Peyer's patch (tissue), 4 donors: ENCODE data around the gene EVPL. TPM values are rescaled to one million over a fixed set of nuclear protein-coding genes. Genes with fewer than 3 reads are reported as not detected.
"Not testable (repeated sequence)": the region's sequence is repeated elsewhere in the genome, so short reads cannot be mapped to it uniquely, and the experiment has no call there.

Experiments used
- DNase-seq, 3 donors: peaks; one replicate each; pipeline ENCODE4 v3.0.0-alpha.2; 2017 to 2019
- H3K27ac ChIP-seq, 4 donors: fragments of 200-600 bp; sonication (generic); one replicate each; pipeline ENCODE4 v1.5.1; 2016 to 2019
- H3K27me3 ChIP-seq, 2 donors: fragments of 200-600 bp; sonication (generic); one replicate each; pipeline ENCODE4 v1.5.1; 2019
- H3K36me3 ChIP-seq, 3 donors: fragments of 200-600 bp; sonication (generic); one replicate each; pipeline ENCODE4 v1.5.1; 2016 to 2019
- H3K4me1 ChIP-seq, 4 donors: fragments of 200-600 bp; sonication (generic); one replicate each; pipeline ENCODE4 v1.5.1; 2016 to 2019
- H3K4me3 ChIP-seq, 4 donors: fragments of 200-600 bp; sonication (generic); 1 replicate in 3 of 4; 2 replicates in 1 of 4; pipeline ENCODE4 v1.5.1; 2016 to 2019; ENCODE audit warnings: mild to moderate bottlenecking in 1 of 4
- H3K9me3 ChIP-seq, 4 donors: fragments of 200-600 bp; sonication (generic); one replicate each; pipeline ENCODE4 v1.5.1; 2016 to 2019; ENCODE audit warnings: mild to moderate bottlenecking in 1 of 4
- POLR2A ChIP-seq, 2 donors: fragments of 450-650 bp; IDR thresholded peaks; one replicate each; pipeline ENCODE4 v1.5.1; 2017; ENCODE audit warnings: antibody characterized with exemption in 2 of 2, mild to moderate bottlenecking in 2 of 2, moderate library complexity in 2 of 2
- total RNA-seq, 4 donors: library from RNA; depleted of rRNA; stranded (reverse); fragments of >200 nt; gene quantifications; one replicate each; pipeline ENCODE4 v1.1.0, GENCODE V29; 2016
- TF ChIP-seq, protein P1 (sequence below), 6 experiments: fragments of 450-650 bp in 4 of 6; fragments of 200-600 bp in 2 of 6; sonication (generic) in 1 of 6; IDR thresholded peaks; one replicate each; pipeline ENCODE4 v1.5.1; 2017 to 2019; ENCODE audit warnings: antibody characterized with exemption in 6 of 6, mild to moderate bottlenecking in 3 of 6, moderate library complexity in 1 of 6

EVPL gene
- total RNA-seq, 4 donors from 2014 or later: 26.4 to 87.8 (median 55.0) TPM

DNA sequence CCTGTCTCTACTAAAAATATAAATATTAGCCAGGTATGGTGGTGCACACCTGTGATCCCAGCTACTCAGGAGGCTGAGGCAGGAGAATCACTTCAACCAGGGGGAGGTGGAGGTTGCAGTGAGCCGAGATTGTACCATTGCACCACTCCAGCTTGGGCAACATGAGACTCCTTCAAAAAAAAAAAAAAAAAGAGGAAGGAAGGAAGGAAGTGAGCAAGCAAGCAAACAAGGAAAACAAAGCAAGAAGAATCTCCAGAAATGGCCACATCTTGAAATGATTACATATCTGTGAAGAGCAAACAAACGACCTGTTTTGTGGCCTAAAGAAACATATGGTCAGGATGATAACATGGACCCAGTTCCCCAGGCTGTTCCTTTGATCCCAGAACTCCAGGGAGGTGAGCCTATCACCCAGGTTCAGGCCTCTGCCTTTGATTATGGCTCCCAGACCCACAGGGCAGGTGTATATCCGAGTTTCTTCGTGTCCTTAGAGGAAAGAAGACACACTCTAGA, 57.0 kb downstream of the EVPL start:
- TF ChIP-seq, protein P1, sequence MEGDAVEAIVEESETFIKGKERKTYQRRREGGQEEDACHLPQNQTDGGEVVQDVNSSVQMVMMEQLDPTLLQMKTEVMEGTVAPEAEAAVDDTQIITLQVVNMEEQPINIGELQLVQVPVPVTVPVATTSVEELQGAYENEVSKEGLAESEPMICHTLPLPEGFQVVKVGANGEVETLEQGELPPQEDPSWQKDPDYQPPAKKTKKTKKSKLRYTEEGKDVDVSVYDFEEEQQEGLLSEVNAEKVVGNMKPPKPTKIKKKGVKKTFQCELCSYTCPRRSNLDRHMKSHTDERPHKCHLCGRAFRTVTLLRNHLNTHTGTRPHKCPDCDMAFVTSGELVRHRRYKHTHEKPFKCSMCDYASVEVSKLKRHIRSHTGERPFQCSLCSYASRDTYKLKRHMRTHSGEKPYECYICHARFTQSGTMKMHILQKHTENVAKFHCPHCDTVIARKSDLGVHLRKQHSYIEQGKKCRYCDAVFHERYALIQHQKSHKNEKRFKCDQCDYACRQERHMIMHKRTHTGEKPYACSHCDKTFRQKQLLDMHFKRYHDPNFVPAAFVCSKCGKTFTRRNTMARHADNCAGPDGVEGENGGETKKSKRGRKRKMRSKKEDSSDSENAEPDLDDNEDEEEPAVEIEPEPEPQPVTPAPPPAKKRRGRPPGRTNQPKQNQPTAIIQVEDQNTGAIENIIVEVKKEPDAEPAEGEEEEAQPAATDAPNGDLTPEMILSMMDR (IDR thresholded peaks at IDR 0.05): no peak
- TF ChIP-seq POLR2A (IDR thresholded peaks at IDR 0.05): no peak
- Histone ChIP-seq H3K4me1 (peaks cover 0 to 9% (median 0%) of the 10 kb centered on the region in 4 donors), H3K27ac (no peak overlapping the region), H3K9me3 (no peaks in the 10 kb centered on the region), H3K4me3 (no peak overlapping the region), H3K27me3 (no peaks in the 10 kb centered on the region), H3K36me3 (peaks cover 0 to 58% (median 0%) of the 10 kb centered on the region in 3 donors)
- DNase-seq: no peak

- not testable (repeated sequence) for H3K4me3 ChIP-seq, H3K27me3 ChIP-seq, DNase-seq, H3K4me1 ChIP-seq, H3K27ac ChIP-seq, H3K9me3 ChIP-seq
- H3K36me3 ChIP-seq: peaks cover 0 to 58% (median 0%) of the 10 kb centered on the region in 3 donors
Measured at GRCh38 chr17:75969044-75969443, 58.1 kb downstream of the EVPL start.

- Histone ChIP-seq H3K36me3 (peaks cover 0 to 27% (median 0%) of the 10 kb centered on the region in 3 donors), H3K9me3 (no peaks in the 10 kb centered on the region), H3K4me1 (no peaks in the 10 kb centered on the region), H3K27me3 (no peaks in the 10 kb centered on the region), H3K27ac (no peak overlapping the region), H3K4me3 (no peak overlapping the region)
- TF ChIP-seq, protein P1 (IDR thresholded peaks at IDR 0.05): no peak
- no peak for TF ChIP-seq POLR2A (IDR thresholded peaks at IDR 0.05)
- no peak for DNase-seq
Measured at GRCh38 chr17:75965468-75965867, 61.6 kb downstream of the EVPL start.

DNA sequence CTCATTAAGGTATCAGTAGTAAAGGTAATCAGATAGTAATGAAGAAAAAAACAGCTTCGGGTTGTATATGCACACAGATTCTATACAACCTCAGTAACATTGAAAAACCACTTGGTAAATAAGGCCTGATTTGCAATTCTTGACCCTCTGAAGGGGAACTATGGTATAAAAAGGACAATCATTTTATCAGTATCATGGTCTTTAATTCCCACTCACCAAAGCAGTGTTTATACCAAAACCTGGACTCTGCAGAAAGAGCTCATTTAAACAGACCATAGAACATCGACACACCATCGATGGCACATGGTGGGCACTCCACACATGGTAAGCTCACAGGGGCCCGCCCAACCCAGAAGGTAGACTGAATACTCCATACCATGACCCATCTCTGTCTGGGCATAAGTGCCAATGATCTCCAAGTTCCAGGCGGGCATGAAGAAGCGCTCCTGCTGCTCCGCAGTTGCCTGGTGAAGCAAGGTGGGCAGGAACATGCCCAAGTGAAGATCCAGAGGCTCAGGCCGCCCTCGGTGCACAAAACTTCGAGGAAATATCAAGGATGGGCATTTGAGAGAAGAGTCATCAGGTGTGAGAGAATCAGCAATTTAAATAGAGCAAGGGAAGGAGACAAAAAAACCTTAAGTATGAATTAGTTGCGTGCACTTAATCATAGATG, 67.1 kb downstream of the EVPL start:
- Histone ChIP-seq H3K27ac (no peak overlapping the region), H3K4me3 (no peak overlapping the region), H3K36me3 (peaks cover 0 to 25% (median 4%) of the 10 kb centered on the region in 3 donors), H3K27me3 (no peaks in the 10 kb centered on the region), H3K4me1 (no peaks in the 10 kb centered on the region), H3K9me3 (no peaks in the 10 kb centered on the region)
- TF ChIP-seq POLR2A (IDR thresholded peaks at IDR 0.05): no peak
- TF ChIP-seq, protein P1 (IDR thresholded peaks at IDR 0.05): no peak
- DNase-seq: peak in 1 of 3 donors; percentile 27

DNA sequence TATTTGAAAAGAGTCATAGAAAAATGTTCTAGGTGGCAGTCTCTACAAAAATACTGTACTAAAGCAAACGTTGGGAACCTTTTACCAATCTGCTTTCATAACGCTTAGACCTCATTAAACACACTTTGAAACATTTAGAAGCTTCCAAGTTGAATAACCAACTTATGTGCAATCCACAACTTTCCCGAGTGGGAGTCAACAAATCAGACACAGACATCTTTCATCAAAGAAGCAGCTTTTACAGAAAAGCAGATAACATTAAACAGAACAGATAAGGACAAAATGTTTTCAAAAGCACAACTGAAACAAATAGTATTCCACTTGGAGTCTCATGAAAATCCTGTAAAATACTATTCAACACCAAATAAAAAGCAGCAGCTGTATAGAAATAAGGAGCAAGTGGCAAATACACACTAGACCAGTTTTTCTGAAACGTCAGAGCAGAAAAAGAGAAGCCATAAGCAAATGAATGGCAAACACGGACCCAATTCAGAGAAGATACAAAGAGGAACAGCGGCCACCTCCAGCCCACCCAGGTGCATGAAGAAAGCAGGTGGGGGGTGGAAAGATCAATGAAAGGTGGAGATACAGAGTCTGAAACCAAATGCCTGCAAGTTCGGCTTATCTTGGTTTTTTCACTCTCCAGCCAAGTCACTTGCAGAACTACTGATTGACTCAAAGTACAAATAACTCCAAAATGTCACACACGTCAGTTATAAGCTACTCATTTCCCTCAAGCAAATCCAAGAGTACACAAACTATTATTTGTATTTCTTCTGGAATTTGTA, 67.9 kb downstream of the EVPL start:
- Histone ChIP-seq H3K27me3 (no peaks in the 10 kb centered on the region), H3K4me1 (no peaks in the 10 kb centered on the region), H3K4me3 (no peak overlapping the region), H3K9me3 (no peaks in the 10 kb centered on the region), H3K27ac (no peak overlapping the region), H3K36me3 (peaks cover 0 to 32% (median 4%) of the 10 kb centered on the region in 3 donors)
- DNase-seq: no peak
- TF ChIP-seq POLR2A (IDR thresholded peaks at IDR 0.05): no peak
- TF ChIP-seq, protein P1 (IDR thresholded peaks at IDR 0.05): no peak

Other genes starting within 250 kb of the EVPL start
- gene UNK, start 242.5 kb downstream of the EVPL start, total RNA-seq: 100 to 1,000 TPM in 1 of 4 donors, 10 to 100 TPM in 3; 18.9 to 108 (median 30.6) TPM
- gene UNC13D, start 182.9 kb downstream of the EVPL start, total RNA-seq: 10 to 100 TPM in 3 of 4 donors, 1 to 10 TPM in 1; 8.4 to 45.4 (median 22.2) TPM
- 10 to 100 TPM; 45.4 to 61.4 (median 53.7) TPM for gene WBP2, start 172.0 kb downstream of the EVPL start, total RNA-seq
- gene TRIM47, start 148.7 kb downstream of the EVPL start, total RNA-seq: 10 to 100 TPM; 16.5 to 61.4 (median 45.7) TPM
- gene TRIM65, start 130.4 kb downstream of the EVPL start, total RNA-seq: 10 to 100 TPM; 14.0 to 22.7 (median 16.9) TPM
- gene MRPL38, start 122.4 kb downstream of the EVPL start, total RNA-seq: 10 to 100 TPM; 61.1 to 95.7 (median 72.9) TPM
- 10 to 100 TPM in 3 of 4 donors, 1 to 10 TPM in 1; 7.2 to 47.0 (median 25.0) TPM for gene FBF1, start 86.3 kb downstream of the EVPL start, total RNA-seq
- 100 to 1,000 TPM in 3 of 4 donors, 10 to 100 TPM in 1; 26.4 to 268 (median 193) TPM for gene ACOX1, start 48.1 kb downstream of the EVPL start, total RNA-seq
- 10 to 100 TPM in 3 of 4 donors, not detected in 1; 15.2 to 95.1 (median 27.9) TPM for gene TEN1, start 48.1 kb downstream of the EVPL start, total RNA-seq
- gene CDK3, start 26.5 kb downstream of the EVPL start, total RNA-seq: 10 to 100 TPM; 11.7 to 38.7 (median 23.5) TPM
- 10 to 100 TPM; 32.2 to 43.4 (median 32.6) TPM for gene SRP68, start 45.2 kb upstream of the EVPL start, total RNA-seq
- under 1 TPM in 1 of 4 donors, not detected in 3; 0.95 TPM for gene GALR2, start 47.5 kb upstream of the EVPL start, total RNA-seq
- gene ZACN, start 51.9 kb upstream of the EVPL start, total RNA-seq: not detected
- 100 to 1,000 TPM; 113 to 160 (median 134) TPM for gene EXOC7, start 76.5 kb upstream of the EVPL start, total RNA-seq
- gene FOXJ1, start 113.9 kb upstream of the EVPL start, total RNA-seq: not detected
- 100 to 1,000 TPM in 2 of 4 donors, 10 to 100 TPM in 2; 73.4 to 115 (median 106) TPM for gene RNF157, start 213.2 kb upstream of the EVPL start, total RNA-seq
- gene UBALD2, start 238.0 kb upstream of the EVPL start, total RNA-seq: 10 to 100 TPM; 14.0 to 74.1 (median 50.4) TPM